Calu3 (cell line): ENCODE results near the gene RAB11FIP5. TPM values are rescaled to one million over a fixed set of nuclear protein-coding genes. Genes with fewer than 3 reads are reported as not detected.

ENCODE experiments used
- BruUV-seq: library from RNA; stranded (reverse); fragments of 400-500 nt; replicated peaks from 2 replicates; lab custom pipeline; 2021; lab: Mats Ljungman, UMichigan
- CTCF ChIA-PET: fragments of 300-600 bp; sonication (Branson Sonifier 250); formaldehyde crosslinking; loops from one replicate; lab custom pipeline; 2022; ENCODE audit warnings: antibody characterized with exemption; lab: Charles Lee
- DNase-seq: peaks from one replicate; pipeline ENCODE4 v3.0.0; 2022
- H3K27ac Mint-ChIP-seq: one replicate; pipeline ENCODE4 v1.8.0; 2022; ENCODE audit warnings: mixed read lengths; ENCODE audit not compliant: unreplicated experiment
- H3K27me3 Mint-ChIP-seq: one replicate; pipeline ENCODE4 v1.8.0; 2022; ENCODE audit warnings: mixed read lengths; ENCODE audit not compliant: unreplicated experiment
- H3K36me3 Mint-ChIP-seq: one replicate; pipeline ENCODE4 v1.8.0; 2022; ENCODE audit warnings: mild to moderate bottlenecking, moderate library complexity, mixed read lengths; ENCODE audit not compliant: insufficient read depth, unreplicated experiment
- H3K4me1 Mint-ChIP-seq: one replicate; pipeline ENCODE4 v1.8.0; 2022; ENCODE audit warnings: mild to moderate bottlenecking, low read depth, mixed read lengths; ENCODE audit not compliant: unreplicated experiment
- H3K4me3 Mint-ChIP-seq: one replicate; pipeline ENCODE4 v1.8.0; 2022; ENCODE audit warnings: mild to moderate bottlenecking, low read depth, moderate library complexity, mixed read lengths; ENCODE audit not compliant: unreplicated experiment
- H3K9me3 Mint-ChIP-seq: one replicate; pipeline ENCODE4 v1.8.0; 2022; ENCODE audit warnings: low read depth, mixed read lengths; ENCODE audit not compliant: unreplicated experiment
- CTCF ChIP-seq: fragments of 200-600 bp; IDR thresholded peaks from one replicate; pipeline ENCODE4 v1.8.0; 2022; ENCODE audit warnings: antibody characterized with exemption; ENCODE audit not compliant: unreplicated experiment
- intact Hi-C: fragments of 100-400 bp; cut with micrococcal nuclease; formaldehyde crosslinking; loops from one replicate; pipeline ENCODE4 v1.10.0; 2022; ENCODE audit not compliant: unreplicated experiment
- total RNA-seq: library from RNA; stranded (reverse); gene quantifications from 2 replicates; pipeline ENCODE4 v1.2.3, GENCODE V29; 2022

RAB11FIP5 gene
- total RNA-seq, 1 experiment from 2014 or later = 20.2 TPM

GRCh38 chr2:73117441-73117840, 4.7 kb upstream of the RAB11FIP5 start:
- no peak for TF ChIP-seq CTCF
- Mint-ChIP-seq H3K27ac (no peak overlapping the region), H3K9me3 (no peaks in the 10 kb centered on the region), H3K27me3 (peaks cover 2% of the 10 kb centered on the region), H3K36me3 (peaks cover 7% of the 10 kb centered on the region), H3K4me3 (no peak overlapping the region), H3K4me1 (no peaks in the 10 kb centered on the region)
- no peak for DNase-seq
- no TSS peak for BruUV-seq
- CTCF ChIA-PET = no interaction called here
- intact Hi-C loops = no loop called here

- H3K27me3 Mint-ChIP-seq = no peaks in the 10 kb centered on the region
- no peak overlapping the region for H3K27ac Mint-ChIP-seq
- no peak overlapping the region for H3K4me3 Mint-ChIP-seq
- no peak for TF ChIP-seq CTCF
- no peaks in the 10 kb centered on the region for H3K4me1 Mint-ChIP-seq
- CTCF ChIA-PET = interaction anchor here (0.5 kb wide), 1 partner anchor 348 kb away, joined by 8 read pairs; no protein-coding TSS in a partner anchor
- DNase-seq = no peak
- intact Hi-C loops = no loop called here
- BruUV-seq = no TSS peak
- H3K9me3 Mint-ChIP-seq = no peaks in the 10 kb centered on the region
- H3K36me3 Mint-ChIP-seq = peaks cover 18% of the 10 kb centered on the region
These were observed 3.6 kb upstream of the RAB11FIP5 start for GRCh38 chr2:73116182-73116960.

- CTCF ChIA-PET = no interaction called here
- DNase-seq = no peak
- Mint-ChIP-seq H3K9me3 (no peaks in the 10 kb centered on the region), H3K27me3 (no peaks in the 10 kb centered on the region), H3K4me1 (peaks cover 16% of the 10 kb centered on the region), H3K4me3 (peak overlapping the region; percentile 95), H3K36me3 (peaks cover 24% of the 10 kb centered on the region), H3K27ac (no peak overlapping the region)
- TF ChIP-seq CTCF = no peak
- intact Hi-C loops = no loop called here
- no TSS peak for BruUV-seq
These were observed 1.6 kb upstream of the RAB11FIP5 start for GRCh38 chr2:73114273-73114867.

- Mint-ChIP-seq H3K9me3 (no peaks in the 10 kb centered on the region), H3K27me3 (no peaks in the 10 kb centered on the region), H3K36me3 (peaks cover 24% of the 10 kb centered on the region), H3K4me3 (peak overlapping the region; percentile 95), H3K27ac (peak overlapping the region; percentile 80), H3K4me1 (peaks cover 31% of the 10 kb centered on the region)
- no peak for TF ChIP-seq CTCF
- intact Hi-C loops = no loop called here
- BruUV-seq = no TSS peak
- DNase-seq = peak; percentile 43
- CTCF ChIA-PET = interaction anchor here (1.1 to 1.6 kb wide), 3 partner anchors 13 to 28 kb away, joined by 4 to 5 read pairs (median 4); no protein-coding TSS in a partner anchor
These were observed 479 bp downstream of the RAB11FIP5 start for GRCh38 chr2:73112026-73112912.
